Activated CD4-positive, alpha-beta T cell treated with anti-CD3 and anti-CD28 coated beads, Interleukin-10, Interleukin-2, amounts not matched to agents 100 ng/mL and 50 ng/mL, durations not matched to agents 16 hours and 8 hours (primary cell): ENCODE measurements around the gene RFC5.
"Not testable (repeated sequence)": the region's sequence is repeated elsewhere in the genome, so short reads cannot be mapped to it uniquely, and the experiment has no call there.

Experiments used
- DNase-seq: peaks from one replicate; pipeline ENCODE4 v3.0.0-alpha.2; 2020

Gene RFC5

GRCh38 chr12:118053071-118053985 lies 36.8 kb downstream of the RFC5 start:
- no peak for DNase-seq

GRCh38 chr12:118055144-118055557 lies 38.6 kb downstream of the RFC5 start:
- peak; percentile 83 for DNase-seq

GRCh38 chr12:118055865-118056773 lies 39.6 kb downstream of the RFC5 start:
- DNase-seq = no peak

- no peak for DNase-seq
These were observed 41.7 kb downstream of the RFC5 start for GRCh38 chr12:118058227-118058626.

DNA sequence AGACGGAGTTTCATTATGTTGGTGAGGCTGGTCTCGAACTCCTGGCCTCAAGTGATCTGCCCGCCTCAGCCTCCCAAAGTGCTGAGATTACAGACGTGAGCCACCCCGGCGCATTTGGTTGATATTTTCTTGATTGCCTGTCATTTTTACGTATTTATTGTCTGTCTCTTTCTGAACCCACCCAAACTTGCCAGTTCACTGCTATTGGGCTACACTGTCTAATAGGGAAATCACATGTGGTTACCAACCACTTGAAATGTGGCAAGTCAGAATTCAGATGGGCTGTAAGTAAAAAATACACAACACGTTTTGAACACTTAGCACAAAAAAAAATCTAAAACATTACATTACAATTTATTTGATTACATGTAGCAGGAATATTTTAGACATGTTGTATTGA lies 42.4 kb downstream of the RFC5 start:
- no peak for DNase-seq

- no peak for DNase-seq
These were observed 43.1 kb downstream of the RFC5 start for GRCh38 chr12:118059341-118060191.

GRCh38 chr12:118060301-118061010 lies 44.0 kb downstream of the RFC5 start:
- no peak for DNase-seq

GRCh38 chr12:118061011-118061872 lies 44.7 kb downstream of the RFC5 start, which contains the start of gene WSB2:
WSB2 (minus strand) TSS chr12:118061179; CDS start chr12:118061048, 131 bp downstream.
- DNase-seq = peak; percentile 66

- peak; percentile 32 for DNase-seq
These were observed 45.7 kb downstream of the RFC5 start for GRCh38 chr12:118061873-118062843.

GRCh38 chr12:118063576-118064391 lies 47.3 kb downstream of the RFC5 start:
- DNase-seq = peak; percentile 22

- DNase-seq = peak; percentile 47
These were observed 48.1 kb downstream of the RFC5 start for GRCh38 chr12:118064608-118065007.

GRCh38 chr12:118065380-118065779 lies 48.9 kb downstream of the RFC5 start:
- peak; percentile 14 for DNase-seq

GRCh38 chr12:118068445-118068844 lies 51.9 kb downstream of the RFC5 start:
- peak; percentile 17 for DNase-seq

- DNase-seq = no peak
These were observed 54.1 kb downstream of the RFC5 start for GRCh38 chr12:118070650-118071049.

DNA sequence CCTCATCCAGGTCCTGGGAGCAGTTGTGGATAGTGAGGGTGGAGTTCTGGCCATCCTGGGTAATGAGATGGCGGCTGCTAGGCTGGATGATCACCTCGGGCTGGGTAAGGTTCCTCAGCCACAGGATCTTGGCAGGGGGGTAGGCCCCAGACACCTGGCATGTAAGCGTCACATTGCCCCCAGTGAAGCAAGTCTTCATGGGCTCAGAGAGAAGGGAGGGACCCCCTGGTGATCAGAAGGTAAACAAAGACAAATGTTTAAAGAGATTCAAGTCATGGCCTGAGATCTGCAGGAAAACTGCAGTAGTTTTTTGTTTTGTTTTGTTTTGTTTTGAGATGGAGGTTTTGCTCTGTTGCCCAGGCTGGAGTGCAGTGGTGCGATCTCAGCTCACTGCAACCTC lies 57.3 kb downstream of the RFC5 start:
- DNase-seq = no peak

GRCh38 chr12:118081521-118081920 lies 65.0 kb downstream of the RFC5 start:
- DNase-seq = not testable (repeated sequence)
